NT2/D1 (cell line): Measurements from ENCODE around the gene EPB41.

Experiments used
- DNase-seq: peaks from one replicate; pipeline ENCODE4 v3.0.0-alpha.2; 2011; ENCODE audit warnings: low read depth, low spot score
- H3K27me3 ChIP-seq: 2 replicates; pipeline ENCODE4 v1.6.0; 2011; ENCODE audit warnings: mild to moderate bottlenecking; ENCODE audit not compliant: insufficient read length, insufficient read depth
- H3K36me3 ChIP-seq: 2 replicates; pipeline ENCODE4 v1.6.1; 2011; ENCODE audit warnings: mild to moderate bottlenecking, low read length, mixed read lengths; ENCODE audit not compliant: insufficient read depth, insufficient read length
- H3K4me1 ChIP-seq: 2 replicates; pipeline ENCODE4 v1.5.1; 2011; ENCODE audit not compliant: insufficient read depth, insufficient read length
- H3K4me3 ChIP-seq: 2 replicates; pipeline ENCODE4 v1.5.1; 2011; ENCODE audit warnings: low read depth; ENCODE audit not compliant: insufficient read length
- H3K9ac ChIP-seq: 2 replicates; pipeline ENCODE4 v1.6.0; 2011; ENCODE audit warnings: low read depth; ENCODE audit not compliant: insufficient read length
- H3K9me3 ChIP-seq: 2 replicates; pipeline ENCODE4 v1.5.1; 2011; ENCODE audit warnings: mild to moderate bottlenecking, low read length; ENCODE audit not compliant: insufficient read depth
- SUZ12 ChIP-seq: IDR thresholded peaks from 2 replicates; pipeline ENCODE4 v1.6.1; 2011; ENCODE audit not compliant: insufficient read length, insufficient read depth; ENCODE audit errors: extremely low read depth
- YY1 ChIP-seq: IDR thresholded peaks from 2 replicates; pipeline ENCODE4 v1.6.1; 2011; ENCODE audit not compliant: insufficient read length, insufficient read depth
- ZNF274 ChIP-seq: IDR thresholded peaks from 2 replicates; pipeline ENCODE4 v1.6.1; 2011; ENCODE audit warnings: mild to moderate bottlenecking, low read depth, low read length

EPB41 gene

GRCh38 chr1:28893403-28894102 is 20.8 kb upstream of the EPB41 start:
- no peak overlapping the region for H3K4me3 ChIP-seq
- no peak overlapping the region for H3K9ac ChIP-seq
- H3K9me3 ChIP-seq = no peaks in the 10 kb centered on the region
- H3K36me3 ChIP-seq = no peaks in the 10 kb centered on the region
- DNase-seq = no peak
- peaks cover 10% of the 10 kb centered on the region for H3K27me3 ChIP-seq
- H3K4me1 ChIP-seq = peaks cover 18% of the 10 kb centered on the region
- TF ChIP-seq YY1 = no peak

GRCh38 chr1:28894785-28895184 is 19.6 kb upstream of the EPB41 start:
- Histone ChIP-seq H3K9me3 (no peaks in the 10 kb centered on the region), H3K36me3 (no peaks in the 10 kb centered on the region), H3K4me1 (peaks cover 18% of the 10 kb centered on the region), H3K27me3 (no peaks in the 10 kb centered on the region), H3K4me3 (no peak overlapping the region), H3K9ac (no peak overlapping the region)
- no peak for DNase-seq
- TF ChIP-seq ZNF274 (no peak), YY1 (no peak), SUZ12 (no peak)

GRCh38 chr1:28895896-28896608 is 18.3 kb upstream of the EPB41 start:
- Histone ChIP-seq H3K27me3 (no peaks in the 10 kb centered on the region), H3K9ac (no peak overlapping the region)

GRCh38 chr1:28896609-28896986 is 17.8 kb upstream of the EPB41 start:
- DNase-seq = no peak
- Histone ChIP-seq H3K27me3 (no peaks in the 10 kb centered on the region), H3K9me3 (no peaks in the 10 kb centered on the region), H3K36me3 (no peaks in the 10 kb centered on the region), H3K4me1 (peaks cover 18% of the 10 kb centered on the region), H3K4me3 (no peak overlapping the region), H3K9ac (no peak overlapping the region)
- TF ChIP-seq YY1 = no peak
- TF ChIP-seq ZNF274 = no peak
- no peak for TF ChIP-seq SUZ12

More at GRCh38 chr1:28895896-28896608, 18.3 kb upstream of the EPB41 start:
- no peak for TF ChIP-seq YY1
- DNase-seq = no peak
- peaks cover 18% of the 10 kb centered on the region for H3K4me1 ChIP-seq
- no peaks in the 10 kb centered on the region for H3K36me3 ChIP-seq
- H3K9me3 ChIP-seq = no peaks in the 10 kb centered on the region
- no peak overlapping the region for H3K4me3 ChIP-seq

- no peaks in the 10 kb centered on the region for H3K27me3 ChIP-seq
- TF ChIP-seq SUZ12 (no peak), ZNF274 (no peak), YY1 (no peak)
- peaks cover 18% of the 10 kb centered on the region for H3K4me1 ChIP-seq
- no peak overlapping the region for H3K4me3 ChIP-seq
- no peaks in the 10 kb centered on the region for H3K36me3 ChIP-seq
- DNase-seq = no peak
- H3K9ac ChIP-seq = no peak overlapping the region
- no peaks in the 10 kb centered on the region for H3K9me3 ChIP-seq
Measured at GRCh38 chr1:28897789-28898188, 16.6 kb upstream of the EPB41 start.

GRCh38 chr1:28898405-28898881 is 15.9 kb upstream of the EPB41 start:
- Histone ChIP-seq H3K4me3 (no peak overlapping the region), H3K9ac (no peak overlapping the region), H3K4me1 (peaks cover 18% of the 10 kb centered on the region), H3K9me3 (no peaks in the 10 kb centered on the region), H3K27me3 (no peaks in the 10 kb centered on the region), H3K36me3 (no peaks in the 10 kb centered on the region)
- TF ChIP-seq SUZ12 (no peak), ZNF274 (no peak)
- no peak for DNase-seq

GRCh38 chr1:28899267-28899666 is 15.1 kb upstream of the EPB41 start:
- Histone ChIP-seq H3K27me3 (no peaks in the 10 kb centered on the region), H3K9me3 (no peaks in the 10 kb centered on the region; the same call in 1 of the 2 replicates), H3K36me3 (no peaks in the 10 kb centered on the region), H3K9ac (no peak overlapping the region), H3K4me1 (peaks cover 18% of the 10 kb centered on the region), H3K4me3 (no peak overlapping the region)
- DNase-seq = no peak
- TF ChIP-seq SUZ12 = no peak
- no peak for TF ChIP-seq ZNF274
- no peak for TF ChIP-seq YY1
